Measurements from ENCODE around the gene OAS2. TPM values are rescaled to one million over a fixed set of nuclear protein-coding genes. Genes with fewer than 3 reads are reported as not detected.
A peak's percentile ranks its signal among the peaks of the same experiment; 100 is the strongest.

Gene OAS2
- total and polyA plus RNA-seq, 2 donors, result 7.3 to 14.0 TPM

DNA sequence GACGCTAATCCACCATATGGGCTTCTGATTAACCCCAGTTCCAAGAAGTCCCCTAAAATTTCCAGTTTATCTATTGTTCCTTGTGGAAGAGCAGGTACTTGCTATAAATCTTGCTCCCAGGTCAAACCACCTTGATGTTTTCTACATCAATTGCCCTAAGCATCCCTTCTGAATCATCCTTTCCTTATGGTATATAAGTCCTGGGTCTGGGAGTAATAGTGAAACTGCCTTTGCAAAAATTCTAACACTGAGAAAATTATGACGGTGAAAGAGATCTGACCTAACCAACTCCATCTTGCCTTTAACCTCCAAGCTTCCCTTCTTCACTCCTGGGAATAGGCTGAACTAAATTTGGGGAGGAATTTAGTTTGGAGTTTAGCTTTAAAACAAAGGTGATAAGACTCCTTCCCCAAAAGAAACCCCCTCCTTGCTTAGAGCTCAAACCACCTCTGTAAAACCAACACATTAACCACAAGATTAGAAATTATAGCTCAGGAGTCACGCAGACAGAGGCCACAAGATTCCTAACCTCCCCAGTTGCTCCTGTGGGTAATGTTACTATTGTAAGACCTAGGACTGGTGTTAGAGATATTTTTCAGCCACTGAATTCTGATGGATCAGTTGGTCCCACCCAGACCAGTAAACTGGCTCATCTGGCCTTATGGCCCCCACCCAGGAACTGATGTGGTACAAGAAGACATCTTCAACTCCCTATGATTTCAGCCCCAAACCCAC is 44.4 kb downstream of the OAS2 start:
- H3K27ac ChIP-seq (ENCODE audit: low read depth), result no peak overlapping the region
- WGBS, result 94% methylated on average over 3 of the region's 3 CpGs
- H3K4me1 ChIP-seq (ENCODE audit: insufficient read depth), result no peaks in the 10 kb centered on the region
- no peak overlapping the region for H3K4me3 ChIP-seq (ENCODE audit: low read depth, low read length)
- no peaks in the 10 kb centered on the region for H3K36me3 ChIP-seq (ENCODE audit: insufficient read depth)
- DNase-seq (ENCODE audit: extremely low spot score), result no peak

DNA sequence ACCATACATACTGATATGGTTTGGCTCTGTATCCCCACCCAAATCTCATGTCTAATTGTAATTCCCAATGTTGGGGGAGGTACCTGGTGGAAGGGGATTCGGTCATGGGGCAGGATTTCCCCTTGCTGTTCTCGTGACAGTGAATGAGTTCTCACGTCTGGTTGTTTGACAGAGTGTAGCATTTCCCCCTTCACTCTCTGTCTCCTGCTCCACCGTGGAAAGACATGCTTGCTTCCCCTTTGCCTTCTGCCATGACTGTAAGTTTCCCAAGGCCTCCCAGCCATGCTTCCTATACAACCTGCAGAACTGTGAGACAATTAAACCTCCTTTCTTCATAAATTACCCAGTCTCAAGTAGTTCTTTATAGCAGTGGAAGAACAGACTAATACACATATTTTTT is 49.4 kb downstream of the OAS2 start:
- no peak overlapping the region for H3K4me3 ChIP-seq (ENCODE audit: low read depth, low read length)
- 56% methylated on average over 4 of the region's 4 CpGs for WGBS
- H3K4me1 ChIP-seq (ENCODE audit: insufficient read depth), result no peaks in the 10 kb centered on the region
- no peaks in the 10 kb centered on the region for H3K36me3 ChIP-seq (ENCODE audit: insufficient read depth)
- no peak overlapping the region for H3K27ac ChIP-seq (ENCODE audit: low read depth)
- DNase-seq (ENCODE audit: extremely low spot score), result no peak

DNA sequence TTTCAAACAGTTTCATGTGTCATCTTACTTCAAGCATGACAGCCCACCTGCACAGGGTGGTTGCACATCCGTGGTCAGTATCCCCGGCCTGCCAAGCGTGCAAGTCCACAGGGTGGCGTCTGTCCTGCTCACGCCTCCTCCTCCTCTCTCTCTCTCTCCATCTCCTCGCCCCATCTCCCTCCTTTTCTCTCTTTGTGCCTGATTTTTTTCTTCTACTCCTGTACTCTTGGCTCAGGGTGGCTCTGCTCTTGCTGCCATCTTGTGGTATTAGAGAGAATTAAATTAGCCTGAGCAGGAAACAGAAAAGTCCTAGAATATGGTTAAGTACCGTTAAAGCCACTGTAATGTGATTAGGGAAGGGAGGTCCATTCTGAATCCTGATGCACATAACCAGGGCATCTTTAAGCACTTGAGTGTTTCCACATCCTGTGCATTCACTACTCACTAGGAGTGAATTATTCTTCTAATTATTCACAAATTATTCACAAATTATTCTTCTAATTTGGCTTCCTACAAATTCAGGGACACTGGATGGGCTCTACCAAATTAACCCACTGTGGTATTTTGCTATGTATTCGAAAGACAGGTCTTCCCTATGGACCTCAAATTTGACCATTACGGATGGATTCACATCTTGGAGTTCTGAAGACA is 52.7 kb downstream of the OAS2 start:
- Histone ChIP-seq H3K27ac (ENCODE audit: low read depth) (no peak overlapping the region), H3K4me1 (ENCODE audit: insufficient read depth) (no peaks in the 10 kb centered on the region), H3K36me3 (ENCODE audit: insufficient read depth) (no peaks in the 10 kb centered on the region), H3K4me3 (ENCODE audit: low read depth, low read length) (no peak overlapping the region)
- 12% methylated on average over 9 of the region's 9 CpGs for WGBS
- DNase-seq (ENCODE audit: extremely low spot score), result peak; percentile 29

DNA sequence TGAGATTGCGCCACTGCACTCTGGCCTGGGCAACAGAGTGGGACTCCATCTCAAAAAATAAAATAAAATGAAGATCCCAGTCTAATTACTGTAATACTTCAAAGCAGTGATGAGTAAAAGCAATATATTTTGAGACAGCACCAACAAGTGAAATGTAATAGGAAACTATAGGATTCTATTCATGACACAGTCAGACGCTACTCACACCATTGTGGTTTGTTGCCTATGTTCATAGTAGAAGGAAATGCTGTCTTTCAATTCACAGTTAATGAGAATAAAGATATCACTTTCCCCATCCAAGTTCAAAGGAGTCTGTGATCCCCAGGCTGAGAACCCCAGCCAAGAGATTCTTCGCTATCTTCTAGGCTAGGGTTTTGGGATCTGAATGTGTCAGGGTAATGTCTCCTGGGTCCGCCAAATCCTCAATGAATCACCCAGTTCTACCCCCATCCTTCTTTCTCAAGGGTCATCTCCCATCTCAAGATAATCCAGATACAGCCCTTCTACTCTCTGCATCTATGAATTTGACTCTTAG is 61.7 kb downstream of the OAS2 start:
- Histone ChIP-seq H3K27ac (ENCODE audit: low read depth) (no peak overlapping the region), H3K4me1 (ENCODE audit: insufficient read depth) (no peaks in the 10 kb centered on the region), H3K36me3 (ENCODE audit: insufficient read depth) (no peaks in the 10 kb centered on the region), H3K4me3 (ENCODE audit: low read depth, low read length) (no peak overlapping the region)
- DNase-seq (ENCODE audit: extremely low spot score), result no peak
- 57% methylated on average over 4 of the region's 4 CpGs for WGBS

DNA sequence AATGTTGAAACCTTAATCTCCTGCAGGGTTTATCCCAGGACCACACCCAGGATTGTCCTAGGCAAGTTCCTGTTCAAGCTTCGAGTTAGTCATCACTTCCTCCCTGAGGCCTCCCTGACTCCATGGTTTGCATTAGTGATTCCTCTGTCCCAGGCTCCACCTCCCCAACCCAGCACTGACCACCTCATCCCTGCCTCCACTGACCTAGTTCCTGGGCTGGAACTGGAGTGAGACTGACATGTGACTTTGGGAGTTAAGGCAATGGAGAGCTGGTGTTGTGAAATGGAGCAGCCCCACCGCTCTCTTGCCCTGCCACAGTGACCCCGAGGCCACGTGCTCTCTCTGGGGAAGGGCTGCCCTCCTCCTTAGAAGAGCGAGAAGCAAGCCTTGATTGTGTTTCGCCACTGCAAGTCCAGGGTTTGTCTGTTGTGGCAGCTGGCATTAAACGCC is 62.4 kb downstream of the OAS2 start:
- no peak for DNase-seq (ENCODE audit: extremely low spot score)
- Histone ChIP-seq H3K36me3 (ENCODE audit: insufficient read depth) (no peaks in the 10 kb centered on the region), H3K4me1 (ENCODE audit: insufficient read depth) (no peaks in the 10 kb centered on the region), H3K4me3 (ENCODE audit: low read depth, low read length) (no peak overlapping the region), H3K27ac (ENCODE audit: low read depth) (no peak overlapping the region)
- WGBS, result 64% methylated on average over 7 of the region's 7 CpGs

- no peak overlapping the region for H3K4me3 ChIP-seq (ENCODE audit: low read depth, low read length)
- H3K4me1 ChIP-seq (ENCODE audit: insufficient read depth), result no peaks in the 10 kb centered on the region
- no peak for DNase-seq (ENCODE audit: extremely low spot score)
- H3K27ac ChIP-seq (ENCODE audit: low read depth), result no peak overlapping the region
- no peaks in the 10 kb centered on the region for H3K36me3 ChIP-seq (ENCODE audit: insufficient read depth)
- WGBS, result 93% methylated on average over 7 of the region's 7 CpGs
Measured at GRCh38 chr12:113041560-113041959, 63.2 kb downstream of the OAS2 start.

GRCh38 chr12:113043240-113043639 is 64.9 kb downstream of the OAS2 start:
- no peaks in the 10 kb centered on the region for H3K4me1 ChIP-seq (ENCODE audit: insufficient read depth)
- DNase-seq (ENCODE audit: extremely low spot score), result no peak
- WGBS, result 72% methylated on average over 8 of the region's 8 CpGs
- H3K4me3 ChIP-seq (ENCODE audit: low read depth, low read length), result no peak overlapping the region
- no peaks in the 10 kb centered on the region for H3K36me3 ChIP-seq (ENCODE audit: insufficient read depth)
- H3K27ac ChIP-seq (ENCODE audit: low read depth), result no peak overlapping the region

- H3K4me3 ChIP-seq (ENCODE audit: low read depth, low read length), result no peak overlapping the region
- H3K36me3 ChIP-seq (ENCODE audit: insufficient read depth), result no peaks in the 10 kb centered on the region
- WGBS, result 76% methylated on average over 3 of the region's 3 CpGs
- no peak for DNase-seq (ENCODE audit: extremely low spot score)
- no peak overlapping the region for H3K27ac ChIP-seq (ENCODE audit: low read depth)
- no peaks in the 10 kb centered on the region for H3K4me1 ChIP-seq (ENCODE audit: insufficient read depth)
Measured at GRCh38 chr12:113044516-113044915, 66.2 kb downstream of the OAS2 start.

DNA sequence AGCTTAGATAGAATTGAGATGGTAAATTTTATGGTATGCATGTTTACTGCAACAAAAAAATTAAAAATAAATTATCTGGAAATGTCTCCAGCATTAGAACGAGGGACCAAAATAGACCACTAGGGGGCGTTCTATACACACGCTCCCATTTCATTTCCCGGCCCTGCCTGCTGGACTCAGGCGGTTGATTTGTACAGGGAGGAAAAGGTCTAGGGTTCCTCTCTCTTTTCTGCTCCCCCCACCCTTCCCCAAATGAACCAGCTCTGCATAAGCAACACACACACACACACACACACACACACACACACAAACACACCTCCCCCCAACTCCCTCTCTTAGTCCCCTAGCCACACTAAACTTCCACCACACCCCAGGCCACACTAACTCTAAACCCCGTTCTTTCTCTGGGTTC is 70.4 kb downstream of the OAS2 start:
- H3K27ac ChIP-seq (ENCODE audit: low read depth), result no peak overlapping the region
- H3K4me3 ChIP-seq (ENCODE audit: low read depth, low read length), result no peak overlapping the region
- no peaks in the 10 kb centered on the region for H3K36me3 ChIP-seq (ENCODE audit: insufficient read depth)
- peak; percentile 15 for DNase-seq (ENCODE audit: extremely low spot score)
- no peaks in the 10 kb centered on the region for H3K4me1 ChIP-seq (ENCODE audit: insufficient read depth)
- WGBS, result 10% methylated on average over 6 of the region's 6 CpGs

DNA sequence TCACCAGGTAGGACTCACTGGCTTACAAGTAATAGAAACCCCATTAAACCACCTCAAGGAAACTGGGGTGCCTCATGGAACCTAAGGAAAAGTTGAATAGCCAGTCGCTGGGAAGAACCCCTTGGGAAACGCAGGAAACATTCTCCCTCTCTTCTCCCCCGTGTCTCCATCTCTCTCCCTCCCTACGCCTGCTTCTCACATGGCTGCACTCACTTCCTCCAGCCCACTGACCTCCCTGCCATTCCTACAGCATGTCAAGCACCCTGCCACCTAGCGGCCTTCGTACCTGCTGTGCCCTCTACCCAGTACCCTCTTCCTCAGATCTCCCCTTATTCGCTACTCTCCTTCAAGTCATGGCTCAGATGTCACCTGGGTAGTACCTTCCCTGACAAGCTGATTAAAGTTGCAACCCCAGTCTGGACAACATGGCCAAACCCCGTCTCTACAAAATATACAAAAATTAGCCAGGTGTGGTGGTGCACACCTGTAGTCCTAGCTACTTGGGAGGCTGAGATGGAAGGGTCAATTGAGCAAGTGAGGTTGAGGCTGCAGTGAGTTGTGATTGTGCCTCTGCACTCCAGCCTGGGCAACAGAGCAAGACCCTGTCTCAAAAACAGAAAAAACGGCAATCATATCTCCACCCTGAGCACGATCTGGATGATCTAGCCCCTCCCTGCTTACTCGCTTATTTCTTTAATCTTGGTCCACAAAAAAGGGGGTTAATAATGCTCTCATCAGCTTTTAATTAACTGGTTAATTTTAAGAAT is 71.8 kb downstream of the OAS2 start:
- H3K4me3 ChIP-seq (ENCODE audit: low read depth, low read length), result no peak overlapping the region
- no peak for DNase-seq (ENCODE audit: extremely low spot score)
- WGBS, result 43% methylated on average over 11 of the region's 11 CpGs
- no peak overlapping the region for H3K27ac ChIP-seq (ENCODE audit: low read depth)
- no peaks in the 10 kb centered on the region for H3K4me1 ChIP-seq (ENCODE audit: insufficient read depth)
- no peaks in the 10 kb centered on the region for H3K36me3 ChIP-seq (ENCODE audit: insufficient read depth)

DNA sequence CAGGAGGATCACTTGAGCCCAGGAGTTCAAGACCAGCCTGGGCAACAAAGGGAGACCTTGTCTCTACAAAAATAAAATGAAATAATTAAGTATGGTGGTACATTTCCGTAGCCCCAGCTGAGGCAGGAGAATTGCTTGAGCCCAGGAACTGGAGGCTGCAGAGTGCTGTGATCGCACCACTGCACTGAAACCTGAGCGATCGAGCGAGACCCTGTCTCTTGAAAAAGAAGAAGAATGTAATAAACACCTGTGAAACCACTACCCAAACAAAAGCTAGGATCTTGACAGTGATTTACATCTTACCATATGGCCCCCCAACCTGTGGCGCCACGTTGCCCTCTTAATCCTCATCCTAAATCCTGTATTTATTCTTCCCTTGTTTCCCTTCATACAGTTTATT is 72.5 kb downstream of the OAS2 start:
- no peak for DNase-seq (ENCODE audit: extremely low spot score)
- WGBS, result 78% methylated on average over 7 of the region's 7 CpGs
- H3K27ac ChIP-seq (ENCODE audit: low read depth), result no peak overlapping the region
- H3K4me3 ChIP-seq (ENCODE audit: low read depth, low read length), result no peak overlapping the region
- H3K36me3 ChIP-seq (ENCODE audit: insufficient read depth), result no peaks in the 10 kb centered on the region
- no peaks in the 10 kb centered on the region for H3K4me1 ChIP-seq (ENCODE audit: insufficient read depth)

DNA sequence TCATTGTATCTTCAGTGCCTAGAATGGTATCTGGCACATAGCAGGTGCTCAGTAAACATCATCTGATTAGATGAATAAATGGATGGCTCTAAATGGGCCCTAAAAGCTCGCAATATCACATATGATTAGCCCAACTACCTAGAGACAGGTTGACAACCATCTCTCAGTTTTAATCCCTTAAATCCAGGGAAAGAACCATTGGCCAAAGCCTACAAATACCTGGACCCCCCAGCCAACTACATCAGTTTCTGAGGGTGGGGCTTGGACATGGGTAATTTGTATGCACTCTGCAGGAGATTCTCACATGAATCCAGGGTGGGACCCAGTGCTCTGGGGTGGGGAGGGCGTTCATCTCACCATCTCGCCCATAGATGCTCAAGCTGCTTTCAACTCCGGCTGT is 73.4 kb downstream of the OAS2 start:
- Histone ChIP-seq H3K36me3 (ENCODE audit: insufficient read depth) (no peaks in the 10 kb centered on the region), H3K4me1 (ENCODE audit: insufficient read depth) (no peaks in the 10 kb centered on the region), H3K27ac (ENCODE audit: low read depth) (no peak overlapping the region), H3K4me3 (ENCODE audit: low read depth, low read length) (no peak overlapping the region)
- no peak for DNase-seq (ENCODE audit: extremely low spot score)
- 78% methylated on average over 4 of the region's 4 CpGs for WGBS

DNA sequence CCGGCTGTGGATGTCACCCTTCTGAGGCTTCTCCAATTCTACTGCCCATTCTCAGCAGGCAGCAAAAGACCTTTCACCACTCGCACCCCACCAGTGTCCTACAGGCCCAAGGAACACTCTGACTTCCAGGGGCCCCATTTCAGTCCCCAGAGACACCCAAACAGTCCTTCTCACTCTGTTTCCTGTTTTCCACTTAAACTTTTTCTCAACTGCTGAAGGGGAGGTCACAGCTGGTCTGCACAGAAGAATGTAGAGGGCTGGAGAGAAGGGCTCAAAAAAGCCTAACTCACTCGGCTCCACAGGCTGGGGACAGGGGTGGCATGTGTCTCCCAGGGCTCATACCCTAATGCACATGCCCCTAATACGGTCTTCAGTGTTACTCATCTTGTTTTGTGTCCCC is 74.0 kb downstream of the OAS2 start:
- Histone ChIP-seq H3K36me3 (ENCODE audit: insufficient read depth) (no peaks in the 10 kb centered on the region), H3K4me1 (ENCODE audit: insufficient read depth) (no peaks in the 10 kb centered on the region), H3K4me3 (ENCODE audit: low read depth, low read length) (no peak overlapping the region), H3K27ac (ENCODE audit: low read depth) (no peak overlapping the region)
- no peak for DNase-seq (ENCODE audit: extremely low spot score)
- 53% methylated on average over 4 of the region's 4 CpGs for WGBS

All from urinary bladder (tissue), 4 donors.